WTC11 (cell line): ENCODE measurements around the gene KAT8.
A peak's percentile ranks its signal among the peaks of the same experiment; 100 is the strongest.

Experiments
- CREB1 ChIP-seq: sonication (generic); formaldehyde crosslinking; IDR thresholded peaks from 2 replicates; pipeline ENCODE4 v1.8.0; 2023; ENCODE audit warnings: mild to moderate bottlenecking, missing genetic modification reagents
- CTCF ChIP-seq: fragments of 200-600 bp; IDR thresholded peaks from 2 replicates; pipeline ENCODE4 v1.8.0; 2022; ENCODE audit warnings: antibody characterized with exemption
- ESRRA ChIP-seq: sonication (generic); formaldehyde crosslinking; IDR thresholded peaks from 2 replicates; pipeline ENCODE4 v1.8.1; 2022; ENCODE audit warnings: mild to moderate bottlenecking, missing genetic modification reagents, borderline replicate concordance
- ETV6 ChIP-seq: sonication (generic); formaldehyde crosslinking; IDR thresholded peaks from 2 replicates; pipeline ENCODE4 v1.8.1; 2022; ENCODE audit warnings: mild to moderate bottlenecking, missing genetic modification reagents
- MAX ChIP-seq: sonication (generic); formaldehyde crosslinking; IDR thresholded peaks from 2 replicates; pipeline ENCODE4 v1.8.0; 2022; ENCODE audit warnings: mild to moderate bottlenecking, missing genetic modification reagents
- MLX ChIP-seq: sonication (generic); formaldehyde crosslinking; IDR thresholded peaks from 2 replicates; pipeline ENCODE4 v1.8.1; 2023; ENCODE audit warnings: mild to moderate bottlenecking, missing genetic modification reagents, moderate library complexity
- NFE2L1 ChIP-seq: sonication (generic); formaldehyde crosslinking; IDR thresholded peaks from 2 replicates; pipeline ENCODE4 v1.8.1; 2023; ENCODE audit warnings: missing genetic modification reagents
- SMAD4 ChIP-seq: sonication (generic); formaldehyde crosslinking; IDR thresholded peaks from 2 replicates; pipeline ENCODE4 v1.8.0; 2022; ENCODE audit warnings: mild to moderate bottlenecking, missing genetic modification reagents
- SP1 ChIP-seq: sonication (generic); formaldehyde crosslinking; conservative IDR thresholded peaks from 2 replicates; pipeline ENCODE4 v1.8.1; 2022; ENCODE audit warnings: missing genetic modification reagents
- ZNF263 ChIP-seq: sonication (generic); formaldehyde crosslinking; IDR thresholded peaks from 2 replicates; pipeline ENCODE4 v1.8.1; 2022; ENCODE audit warnings: low read depth, mild to moderate bottlenecking, moderate library complexity, missing genetic modification reagents

- TF ChIP-seq MAX (CRISPR knock-in tag) = peak; percentile 45; the same call in 1 of the 2 replicates
- TF ChIP-seq ETV6 (CRISPR knock-in tag) = no peak
- peak; percentile 55; the same call in 1 of the 2 replicates for TF ChIP-seq NFE2L1 (CRISPR knock-in tag)
- no peak for TF ChIP-seq MLX (CRISPR knock-in tag)
- no peak for TF ChIP-seq CREB1
- no peak for TF ChIP-seq CTCF
- TF ChIP-seq SP1 (CRISPR knock-in tag) = no peak; the same call in 1 of the 2 replicates
- TF ChIP-seq ESRRA (CRISPR knock-in tag) = no peak
- TF ChIP-seq ZNF263 (CRISPR knock-in tag) = no peak
- TF ChIP-seq SMAD4 (CRISPR knock-in tag) = no peak
Observed at GRCh38 chr16:31134625-31135534, 17.4 kb downstream of the KAT8 start.
